Vagina (tissue), 2 donors: Measurements from ENCODE around the gene PDAP1. TPM values are rescaled to one million over a fixed set of nuclear protein-coding genes. Genes with fewer than 3 reads are reported as not detected.
"Not testable (repeated sequence)": the region's sequence is repeated elsewhere in the genome, so short reads cannot be mapped to it uniquely, and the experiment has no call there.

ENCODE experiments used
- DNase-seq, 2 donors: peaks; one replicate each; pipeline ENCODE4 v3.0.0-alpha.2; 2017; ENCODE audit errors: extremely low spot score in 2 of 2
- H3K27ac ChIP-seq: fragments of 200-600 bp; sonication (generic); one replicate; pipeline ENCODE4 v1.5.1; 2019
- H3K27me3 ChIP-seq: fragments of 200-600 bp; sonication (generic); one replicate; pipeline ENCODE4 v1.5.1; 2019
- H3K36me3 ChIP-seq, 2 donors: fragments of 200-600 bp; sonication (generic); one replicate each; pipeline ENCODE4 v1.5.1; 2017 to 2019
- H3K4me1 ChIP-seq: fragments of 200-600 bp; sonication (generic); one replicate; pipeline ENCODE4 v1.5.1; 2019
- H3K4me3 ChIP-seq, 2 donors: fragments of 200-600 bp; sonication (generic); 1 replicate in 1 of 2; 2 replicates in 1 of 2; pipeline ENCODE4 v1.5.1; 2016 to 2019
- H3K9me3 ChIP-seq: fragments of 200-600 bp; sonication (generic); one replicate; pipeline ENCODE4 v1.5.1; 2019
- CTCF ChIP-seq, 3 experiments: fragments of 450-650 bp in 2 of 3; fragments of 200-600 bp in 1 of 3; sonication (generic) in 1 of 3; IDR thresholded peaks; one replicate each; pipeline ENCODE4 v1.5.1; 2017 to 2019; ENCODE audit warnings: antibody characterized with exemption in 3 of 3, mild to moderate bottlenecking in 2 of 3, moderate library complexity in 2 of 3
- POLR2A ChIP-seq, 2 donors: fragments of 450-650 bp; IDR thresholded peaks; one replicate each; pipeline ENCODE4 v1.6.1; 2017; ENCODE audit warnings: antibody characterized with exemption in 2 of 2, mild to moderate bottlenecking in 2 of 2, moderate library complexity in 2 of 2
- POLR2AphosphoS5 ChIP-seq, 2 donors: sonication (generic); formaldehyde crosslinking; IDR thresholded peaks; one replicate each; pipeline ENCODE4 v1.9.0; 2017; ENCODE audit warnings: antibody characterized with exemption in 2 of 2, mild to moderate bottlenecking in 2 of 2, low read depth in 1 of 2; ENCODE audit not compliant: insufficient read depth in 1 of 2
- intact Hi-C: fragments of 100-400 bp; cut with DNase I; formaldehyde crosslinking; loops from one replicate; pipeline ENCODE4 v1.15.1; 2023
- total RNA-seq: library from RNA; depleted of rRNA; stranded (reverse); fragments of >200 nt; gene quantifications from one replicate; pipeline ENCODE4 v1.2.3, GENCODE V29; 2016

The PDAP1 gene
- total RNA-seq, 1 donor from 2014 or later = 48.1 TPM

GRCh38 chr7:99392046-99392445 is 16.4 kb downstream of the PDAP1 start:
- no peaks in the 10 kb centered on the region for H3K27me3 ChIP-seq
- H3K9me3 ChIP-seq = no peaks in the 10 kb centered on the region
- H3K4me3 ChIP-seq = peak overlapping the region; percentile 46 to 54
- TF ChIP-seq POLR2AphosphoS5 (IDR thresholded peaks at IDR 0.05; ENCODE audit: insufficient read depth in 1 of 2, low read depth in 1 of 2) (no peak), CTCF (IDR thresholded peaks at IDR 0.05) (no peak), POLR2A (IDR thresholded peaks at IDR 0.05) (no peak)
- H3K27ac ChIP-seq = peak overlapping the region; percentile 71
- peaks cover 22% of the 10 kb centered on the region for H3K4me1 ChIP-seq
- intact Hi-C loops = no loop called here
- no peak for DNase-seq
- H3K36me3 ChIP-seq = peaks cover 0 to 58% of the 10 kb centered on the region in 2 donors

- Histone ChIP-seq H3K36me3 (peaks cover 0 to 60% of the 10 kb centered on the region in 2 donors), H3K4me3 (no peak overlapping the region), H3K4me1 (peaks cover 22% of the 10 kb centered on the region), H3K27ac (no peak overlapping the region), H3K27me3 (no peaks in the 10 kb centered on the region), H3K9me3 (no peaks in the 10 kb centered on the region)
- intact Hi-C loops = no loop called here
- TF ChIP-seq POLR2A (IDR thresholded peaks at IDR 0.05) (no peak), POLR2AphosphoS5 (IDR thresholded peaks at IDR 0.05; ENCODE audit: insufficient read depth in 1 of 2, low read depth in 1 of 2) (no peak), CTCF (IDR thresholded peaks at IDR 0.05) (no peak)
- no peak for DNase-seq
Measured at GRCh38 chr7:99390941-99391602, 17.3 kb downstream of the PDAP1 start.

GRCh38 chr7:99389772-99390171 is 18.6 kb downstream of the PDAP1 start:
- peaks cover 22% of the 10 kb centered on the region for H3K4me1 ChIP-seq
- no peak for DNase-seq
- peaks cover 0 to 48% of the 10 kb centered on the region in 2 donors for H3K36me3 ChIP-seq
- H3K27ac ChIP-seq = no peak overlapping the region
- H3K27me3 ChIP-seq = no peaks in the 10 kb centered on the region
- H3K9me3 ChIP-seq = no peaks in the 10 kb centered on the region
- H3K4me3 ChIP-seq = no peak overlapping the region
- intact Hi-C loops = no loop called here
- TF ChIP-seq POLR2A (IDR thresholded peaks at IDR 0.05) (no peak), POLR2AphosphoS5 (IDR thresholded peaks at IDR 0.05; ENCODE audit: insufficient read depth in 1 of 2, low read depth in 1 of 2) (no peak), CTCF (IDR thresholded peaks at IDR 0.05) (no peak)

- H3K4me3 ChIP-seq = no peak overlapping the region
- no peak for TF ChIP-seq POLR2AphosphoS5 (IDR thresholded peaks at IDR 0.05; ENCODE audit: insufficient read depth in 1 of 2, low read depth in 1 of 2)
- TF ChIP-seq CTCF (IDR thresholded peaks at IDR 0.05) = no peak
- no peak for TF ChIP-seq POLR2A (IDR thresholded peaks at IDR 0.05)
- H3K4me1 ChIP-seq = peaks cover 10% of the 10 kb centered on the region
- no peak overlapping the region for H3K27ac ChIP-seq
- H3K9me3 ChIP-seq = no peaks in the 10 kb centered on the region
- peaks cover 0 to 42% of the 10 kb centered on the region in 2 donors for H3K36me3 ChIP-seq
- intact Hi-C loops = no loop called here
- no peaks in the 10 kb centered on the region for H3K27me3 ChIP-seq
- DNase-seq = no peak
Measured at GRCh38 chr7:99387912-99388311, 20.5 kb downstream of the PDAP1 start.

GRCh38 chr7:99387239-99387635 is 21.2 kb downstream of the PDAP1 start:
- DNase-seq, H3K9me3 ChIP-seq, H3K4me1 ChIP-seq, intact Hi-C loops, H3K4me3 ChIP-seq, H3K27ac ChIP-seq, H3K27me3 ChIP-seq: not testable (repeated sequence)
- peaks cover 0 to 42% of the 10 kb centered on the region in 2 donors for H3K36me3 ChIP-seq
